Measurements from ENCODE around the gene ZNF45. TPM values are rescaled to one million over a fixed set of nuclear protein-coding genes. Genes with fewer than 3 reads are reported as not detected.

ZNF45 gene
- polyA plus RNA-seq, 2 of the 4 experiments (the other 2 are of a cell fraction) = 14.8 to 20.9 TPM

DNA sequence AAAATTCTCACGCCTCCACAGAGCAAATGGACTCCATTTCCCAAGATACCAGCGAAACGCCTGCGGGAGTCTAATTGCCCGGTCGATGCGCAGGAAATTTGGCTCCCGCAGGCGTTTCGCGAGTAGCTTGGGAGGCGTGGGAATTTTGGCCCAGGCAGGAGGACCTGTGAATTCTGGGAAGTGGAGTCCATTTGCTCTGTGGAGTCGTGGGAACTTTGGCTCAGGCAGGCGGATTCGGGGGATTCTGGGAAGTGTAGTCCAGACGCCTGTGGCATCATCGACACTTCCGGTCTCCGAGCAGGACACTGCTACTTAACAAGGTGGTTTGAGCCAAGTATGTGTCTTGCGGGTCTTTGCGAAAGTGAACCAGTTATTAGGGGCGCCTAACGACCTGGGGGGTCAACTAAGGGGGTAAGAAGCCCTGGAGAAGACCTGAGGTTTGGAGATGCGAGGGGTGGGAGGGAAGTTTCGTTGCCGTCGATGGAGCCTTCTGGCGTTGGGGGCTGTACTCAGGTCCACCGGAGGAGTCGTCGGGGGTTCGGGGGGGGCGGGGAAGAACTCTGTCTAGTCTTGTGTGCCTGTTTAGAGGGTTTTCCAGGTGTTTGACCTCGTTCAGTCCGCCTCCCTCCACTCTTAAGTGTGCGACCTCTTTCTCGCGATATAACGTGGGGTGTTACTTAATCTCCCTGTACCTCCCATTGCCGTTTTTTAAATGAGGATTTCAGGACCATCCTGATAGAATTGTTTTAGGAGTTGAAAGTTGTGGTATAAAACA, 49.0 kb upstream of the ZNF45 start, which contains the start of gene ZNF155 (continued):
- TF ChIP-seq, protein P1, sequence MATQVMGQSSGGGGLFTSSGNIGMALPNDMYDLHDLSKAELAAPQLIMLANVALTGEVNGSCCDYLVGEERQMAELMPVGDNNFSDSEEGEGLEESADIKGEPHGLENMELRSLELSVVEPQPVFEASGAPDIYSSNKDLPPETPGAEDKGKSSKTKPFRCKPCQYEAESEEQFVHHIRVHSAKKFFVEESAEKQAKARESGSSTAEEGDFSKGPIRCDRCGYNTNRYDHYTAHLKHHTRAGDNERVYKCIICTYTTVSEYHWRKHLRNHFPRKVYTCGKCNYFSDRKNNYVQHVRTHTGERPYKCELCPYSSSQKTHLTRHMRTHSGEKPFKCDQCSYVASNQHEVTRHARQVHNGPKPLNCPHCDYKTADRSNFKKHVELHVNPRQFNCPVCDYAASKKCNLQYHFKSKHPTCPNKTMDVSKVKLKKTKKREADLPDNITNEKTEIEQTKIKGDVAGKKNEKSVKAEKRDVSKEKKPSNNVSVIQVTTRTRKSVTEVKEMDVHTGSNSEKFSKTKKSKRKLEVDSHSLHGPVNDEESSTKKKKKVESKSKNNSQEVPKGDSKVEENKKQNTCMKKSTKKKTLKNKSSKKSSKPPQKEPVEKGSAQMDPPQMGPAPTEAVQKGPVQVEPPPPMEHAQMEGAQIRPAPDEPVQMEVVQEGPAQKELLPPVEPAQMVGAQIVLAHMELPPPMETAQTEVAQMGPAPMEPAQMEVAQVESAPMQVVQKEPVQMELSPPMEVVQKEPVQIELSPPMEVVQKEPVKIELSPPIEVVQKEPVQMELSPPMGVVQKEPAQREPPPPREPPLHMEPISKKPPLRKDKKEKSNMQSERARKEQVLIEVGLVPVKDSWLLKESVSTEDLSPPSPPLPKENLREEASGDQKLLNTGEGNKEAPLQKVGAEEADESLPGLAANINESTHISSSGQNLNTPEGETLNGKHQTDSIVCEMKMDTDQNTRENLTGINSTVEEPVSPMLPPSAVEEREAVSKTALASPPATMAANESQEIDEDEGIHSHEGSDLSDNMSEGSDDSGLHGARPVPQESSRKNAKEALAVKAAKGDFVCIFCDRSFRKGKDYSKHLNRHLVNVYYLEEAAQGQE (IDR thresholded peaks at IDR 0.05) = peak; percentile 51; the same call in 1 of the 2 replicates
- TF ChIP-seq, protein P2, sequence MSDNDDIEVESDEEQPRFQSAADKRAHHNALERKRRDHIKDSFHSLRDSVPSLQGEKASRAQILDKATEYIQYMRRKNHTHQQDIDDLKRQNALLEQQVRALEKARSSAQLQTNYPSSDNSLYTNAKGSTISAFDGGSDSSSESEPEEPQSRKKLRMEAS (IDR thresholded peaks at IDR 0.05) = peak; percentile 68
- TF ChIP-seq NPAS2 (CRISPR knock-in tag; IDR thresholded peaks at IDR 0.05; ENCODE audit: borderline replicate concordance) (no peak), SMC3 (IDR thresholded peaks at IDR 0.05) (no peak), CBX8 (IDR thresholded peaks at IDR 0.05) (no peak), JUNB (IDR thresholded peaks at IDR 0.05) (no peak), KDM1A (IDR thresholded peaks at IDR 0.05; ENCODE audit: low read depth) (no peak), NR3C1 (IDR thresholded peaks at IDR 0.05) (no peak), MAFK (IDR thresholded peaks at IDR 0.05; ENCODE audit: partially characterized antibody) (no peak), RCOR1 (IDR thresholded peaks at IDR 0.05; ENCODE audit: low read depth, low read length) (no peak), GATA3 (IDR thresholded peaks at IDR 0.05; ENCODE audit: borderline replicate concordance) (no peak; the same call in 1 of the 2 replicates), SREBF2 (IDR thresholded peaks at IDR 0.05) (no peak), RAD21 (conservative IDR thresholded peaks at IDR 0.05 in 1 of 2, IDR thresholded peaks at IDR 0.05 in 1 of 2) (no peak), JUN (IDR thresholded peaks at IDR 0.05) (peak in 1 of 2 experiments; percentile 64; a peak in 2 of 5 replicates), FOXS1 (CRISPR knock-in tag; IDR thresholded peaks at IDR 0.05) (no peak), ZC3H11A (IDR thresholded peaks at IDR 0.05) (no peak), ZSCAN20 (CRISPR knock-in tag; IDR thresholded peaks at IDR 0.05) (no peak), HDAC2 (IDR thresholded peaks at IDR 0.05) (no peak), PHF8 (IDR thresholded peaks at IDR 0.05; ENCODE audit: borderline replicate concordance, low read depth) (peak; percentile 15; the same call in 1 of the 2 replicates), EP300 (IDR thresholded peaks at IDR 0.05) (no peak), MYC (IDR thresholded peaks at IDR 0.05; ENCODE audit: borderline replicate concordance, low read length) (no peak)
- TF ChIP-seq, protein P3, sequence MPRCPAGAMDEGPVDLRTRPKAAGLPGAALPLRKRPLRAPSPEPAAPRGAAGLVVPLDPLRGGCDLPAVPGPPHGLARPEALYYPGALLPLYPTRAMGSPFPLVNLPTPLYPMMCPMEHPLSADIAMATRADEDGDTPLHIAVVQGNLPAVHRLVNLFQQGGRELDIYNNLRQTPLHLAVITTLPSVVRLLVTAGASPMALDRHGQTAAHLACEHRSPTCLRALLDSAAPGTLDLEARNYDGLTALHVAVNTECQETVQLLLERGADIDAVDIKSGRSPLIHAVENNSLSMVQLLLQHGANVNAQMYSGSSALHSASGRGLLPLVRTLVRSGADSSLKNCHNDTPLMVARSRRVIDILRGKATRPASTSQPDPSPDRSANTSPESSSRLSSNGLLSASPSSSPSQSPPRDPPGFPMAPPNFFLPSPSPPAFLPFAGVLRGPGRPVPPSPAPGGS (IDR thresholded peaks at IDR 0.05) = no peak
- TF ChIP-seq, protein P4, sequence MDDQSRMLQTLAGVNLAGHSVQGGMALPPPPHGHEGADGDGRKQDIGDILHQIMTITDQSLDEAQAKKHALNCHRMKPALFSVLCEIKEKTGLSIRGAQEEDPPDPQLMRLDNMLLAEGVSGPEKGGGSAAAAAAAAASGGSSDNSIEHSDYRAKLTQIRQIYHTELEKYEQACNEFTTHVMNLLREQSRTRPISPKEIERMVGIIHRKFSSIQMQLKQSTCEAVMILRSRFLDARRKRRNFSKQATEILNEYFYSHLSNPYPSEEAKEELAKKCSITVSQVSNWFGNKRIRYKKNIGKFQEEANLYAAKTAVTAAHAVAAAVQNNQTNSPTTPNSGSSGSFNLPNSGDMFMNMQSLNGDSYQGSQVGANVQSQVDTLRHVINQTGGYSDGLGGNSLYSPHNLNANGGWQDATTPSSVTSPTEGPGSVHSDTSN (IDR thresholded peaks at IDR 0.05) = no peak
- TF ChIP-seq, protein P5, sequence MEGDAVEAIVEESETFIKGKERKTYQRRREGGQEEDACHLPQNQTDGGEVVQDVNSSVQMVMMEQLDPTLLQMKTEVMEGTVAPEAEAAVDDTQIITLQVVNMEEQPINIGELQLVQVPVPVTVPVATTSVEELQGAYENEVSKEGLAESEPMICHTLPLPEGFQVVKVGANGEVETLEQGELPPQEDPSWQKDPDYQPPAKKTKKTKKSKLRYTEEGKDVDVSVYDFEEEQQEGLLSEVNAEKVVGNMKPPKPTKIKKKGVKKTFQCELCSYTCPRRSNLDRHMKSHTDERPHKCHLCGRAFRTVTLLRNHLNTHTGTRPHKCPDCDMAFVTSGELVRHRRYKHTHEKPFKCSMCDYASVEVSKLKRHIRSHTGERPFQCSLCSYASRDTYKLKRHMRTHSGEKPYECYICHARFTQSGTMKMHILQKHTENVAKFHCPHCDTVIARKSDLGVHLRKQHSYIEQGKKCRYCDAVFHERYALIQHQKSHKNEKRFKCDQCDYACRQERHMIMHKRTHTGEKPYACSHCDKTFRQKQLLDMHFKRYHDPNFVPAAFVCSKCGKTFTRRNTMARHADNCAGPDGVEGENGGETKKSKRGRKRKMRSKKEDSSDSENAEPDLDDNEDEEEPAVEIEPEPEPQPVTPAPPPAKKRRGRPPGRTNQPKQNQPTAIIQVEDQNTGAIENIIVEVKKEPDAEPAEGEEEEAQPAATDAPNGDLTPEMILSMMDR (IDR thresholded peaks at IDR 0.05) = no peak
